GM23338 (cell line): ENCODE results near the gene ING5. TPM values are rescaled to one million over a fixed set of nuclear protein-coding genes. Genes with fewer than 3 reads are reported as not detected.
"Not testable (repeated sequence)": the region's sequence is repeated elsewhere in the genome, so short reads cannot be mapped to it uniquely, and the experiment has no call there.

Experiments used
- ATAC-seq: fragments of 200-7000 bp; cut with Tn5 transposase; 3 replicates; pipeline ENCODE4 v1.9.1; 2020
- DNase-seq: peaks from one replicate; pipeline ENCODE4 v3.0.0-alpha.2; 2015; ENCODE audit warnings: low spot score
- H2AFZ ChIP-seq: fragments of 200-600 bp; sonication (generic); 2 replicates; pipeline ENCODE4 v1.8.0; 2016; ENCODE audit warnings: antibody characterized with exemption, mild to moderate bottlenecking, moderate library complexity
- H3F3A ChIP-seq: fragments of 200-600 bp; sonication (generic); replicated peaks from 2 replicates; pipeline ENCODE4 v1.8.0; 2017; ENCODE audit warnings: antibody characterized with exemption, mixed run types, low read depth
- H3K27ac ChIP-seq: fragments of 200-600 bp; sonication (generic); 2 replicates; pipeline ENCODE4 v1.6.1; 2016; ENCODE audit warnings: low read depth
- H3K27me3 ChIP-seq: fragments of 200-600 bp; sonication (generic); 2 replicates; pipeline ENCODE4 v1.8.0; 2016; ENCODE audit warnings: mild to moderate bottlenecking, mixed run types, moderate library complexity; ENCODE audit not compliant: insufficient read depth
- H3K36me3 ChIP-seq: fragments of 200-600 bp; sonication (generic); 2 replicates; pipeline ENCODE4 v1.8.0; 2016; ENCODE audit warnings: mild to moderate bottlenecking; ENCODE audit not compliant: insufficient read depth
- H3K4me1 ChIP-seq: fragments of 200-600 bp; sonication (generic); 2 replicates; pipeline ENCODE4 v1.8.0; 2016; ENCODE audit warnings: mild to moderate bottlenecking, moderate library complexity; ENCODE audit not compliant: insufficient read depth
- H3K4me2 ChIP-seq: fragments of 200-600 bp; sonication (generic); 2 replicates; pipeline ENCODE4 v1.7.1; 2017; ENCODE audit warnings: mixed run types
- H3K4me3 ChIP-seq: fragments of 200-600 bp; sonication (generic); 2 replicates; pipeline ENCODE4 v1.6.1; 2016; ENCODE audit warnings: mixed run types
- H3K79me2 ChIP-seq: fragments of 200-600 bp; sonication (generic); replicated peaks from 2 replicates; pipeline ENCODE4 v1.8.0; 2017; ENCODE audit warnings: mild to moderate bottlenecking; ENCODE audit not compliant: insufficient read depth
- H3K9me2 ChIP-seq: fragments of 200-600 bp; sonication (generic); 2 replicates; pipeline ENCODE4 v1.8.0; 2017; ENCODE audit not compliant: insufficient read depth
- H4K20me1 ChIP-seq: fragments of 200-600 bp; sonication (generic); replicated peaks from 2 replicates; pipeline ENCODE4 v1.8.0; 2017; ENCODE audit warnings: mild to moderate bottlenecking; ENCODE audit not compliant: insufficient read depth
- H3K27ac Mint-ChIP-seq: 2 replicates; pipeline ENCODE4 v1.8.0; 2020; ENCODE audit warnings: inconsistent platforms, mild to moderate bottlenecking, moderate library complexity, mixed read lengths
- H3K27me3 Mint-ChIP-seq: 3 replicates; pipeline ENCODE4 v1.8.0; 2022; ENCODE audit warnings: low read depth, mild to moderate bottlenecking, moderate library complexity, mixed read lengths, inconsistent platforms; ENCODE audit not compliant: insufficient read depth, poor library complexity
- H3K36me3 Mint-ChIP-seq: 3 replicates; pipeline ENCODE4 v1.8.0; 2021; ENCODE audit warnings: low read depth, mild to moderate bottlenecking, inconsistent platforms, moderate library complexity, mixed read lengths
- H3K4me1 Mint-ChIP-seq: 3 replicates; pipeline ENCODE4 v1.8.0; 2020; ENCODE audit warnings: mild to moderate bottlenecking, inconsistent platforms, mixed read lengths
- H3K4me3 Mint-ChIP-seq: 3 replicates; pipeline ENCODE4 v1.8.0; 2021; ENCODE audit warnings: moderate library complexity, mild to moderate bottlenecking, inconsistent platforms, mixed read lengths
- H3K9me3 Mint-ChIP-seq: 3 replicates; pipeline ENCODE4 v1.8.0; 2020; ENCODE audit warnings: moderate library complexity, mild to moderate bottlenecking, inconsistent platforms, mixed read lengths
- CREB1 ChIP-seq: fragments of 250-450 bp; sonication (Bioruptor Pico); IDR thresholded peaks from 2 replicates; pipeline ENCODE4 v1.5.0; 2020; ENCODE audit warnings: low read depth, mild to moderate bottlenecking, moderate library complexity
- EZH2 ChIP-seq: fragments of 200-600 bp; sonication (generic); IDR thresholded peaks from one replicate; pipeline ENCODE4 v1.8.0; 2017; ENCODE audit warnings: antibody characterized with exemption, mild to moderate bottlenecking, low read depth; ENCODE audit not compliant: unreplicated experiment
- EZH2phosphoT487 ChIP-seq: fragments of 200-600 bp; sonication (generic); IDR thresholded peaks from one replicate; pipeline ENCODE4 v1.8.1; 2018; ENCODE audit warnings: antibody characterized with exemption; ENCODE audit not compliant: unreplicated experiment
- JUNB ChIP-seq: IDR thresholded peaks from one replicate; pipeline ENCODE4 v1.6.1; 2016; ENCODE audit warnings: antibody characterized with exemption; ENCODE audit not compliant: unreplicated experiment
- NANOG ChIP-seq: IDR thresholded peaks from 2 replicates; pipeline ENCODE4 v1.6.1; 2016; ENCODE audit warnings: antibody characterized with exemption, borderline replicate concordance
- POLR2AphosphoS5 ChIP-seq: IDR thresholded peaks from 2 replicates; pipeline ENCODE4 v1.6.1; 2016; ENCODE audit warnings: antibody characterized with exemption, low read depth
- STAT1 ChIP-seq: IDR thresholded peaks from one replicate; pipeline ENCODE4 v1.6.1; 2016; ENCODE audit warnings: antibody characterized with exemption; ENCODE audit not compliant: unreplicated experiment
- ZNF331 ChIP-seq: fragments of 250-450 bp; sonication (Bioruptor Pico); IDR thresholded peaks from 2 replicates; pipeline ENCODE4 v1.5.0; 2020; ENCODE audit warnings: low read depth, mild to moderate bottlenecking, moderate library complexity
- polyA plus RNA-seq: library from polyadenylated mRNA; unstranded; fragments of >200 nt; fragmentation: Nextera tagmentation; extraction: Ambion mirVana; gene quantifications from 2 replicates; pipeline ENCODE4 v1.2.1, GENCODE V29; 2016
- total RNA-seq: library from RNA; depleted of rRNA; stranded (reverse); fragments of >200 nt; shearing (Covaris generic); gene quantifications from 2 replicates; pipeline ENCODE4 v1.2.3, GENCODE V29; 2014
- TF ChIP-seq, protein P1 (sequence below), 2 experiments: fragments of 200-600 bp in 1 of 2; sonication (generic) in 1 of 2; conservative IDR thresholded peaks; 2 replicates each; pipeline versions ENCODE4 v1.5.1 to v1.6.1; 2016 to 2017; ENCODE audit warnings: antibody characterized with exemption in 2 of 2, low read depth in 2 of 2, mild to moderate bottlenecking in 2 of 2, moderate library complexity in 1 of 2
- TF ChIP-seq, protein P2 (sequence below): fragments of 250-450 bp; sonication (Bioruptor Pico); IDR thresholded peaks from 2 replicates; pipeline ENCODE4 v1.5.0; 2020; ENCODE audit warnings: mild to moderate bottlenecking, moderate library complexity

Gene ING5
- total and polyA plus RNA-seq, 2 experiments from 2014 or later, result 25.7 to 42.5 TPM

GRCh38 chr2:241742320-241742939, 40.6 kb downstream of the ING5 start:
- Histone ChIP-seq H3F3A (no peaks in the 10 kb centered on the region), H3K27ac (no peak overlapping the region), H3K79me2 (no peaks in the 10 kb centered on the region), H3K4me1 (no peaks in the 10 kb centered on the region), H3K9me2 (no peaks in the 10 kb centered on the region), H4K20me1 (no peaks in the 10 kb centered on the region), H2AFZ (no peak overlapping the region), H3K27me3 (no peaks in the 10 kb centered on the region), H3K4me2 (no peak overlapping the region), H3K36me3 (no peaks in the 10 kb centered on the region), H3K4me3 (no peak overlapping the region)
- peaks cover 23% of the 10 kb centered on the region for H3K36me3 Mint-ChIP-seq
- no peaks in the 10 kb centered on the region for H3K9me3 Mint-ChIP-seq
- peaks cover 7% of the 10 kb centered on the region for H3K27me3 Mint-ChIP-seq
- no peak for DNase-seq
- ATAC-seq, result no peak
- H3K4me3 Mint-ChIP-seq, result no peak overlapping the region
- no peak overlapping the region for H3K27ac Mint-ChIP-seq
- TF ChIP-seq ZNF331 (CRISPR knock-in tag) (no peak), POLR2AphosphoS5 (no peak)
- H3K4me1 Mint-ChIP-seq, result no peaks in the 10 kb centered on the region

DNA sequence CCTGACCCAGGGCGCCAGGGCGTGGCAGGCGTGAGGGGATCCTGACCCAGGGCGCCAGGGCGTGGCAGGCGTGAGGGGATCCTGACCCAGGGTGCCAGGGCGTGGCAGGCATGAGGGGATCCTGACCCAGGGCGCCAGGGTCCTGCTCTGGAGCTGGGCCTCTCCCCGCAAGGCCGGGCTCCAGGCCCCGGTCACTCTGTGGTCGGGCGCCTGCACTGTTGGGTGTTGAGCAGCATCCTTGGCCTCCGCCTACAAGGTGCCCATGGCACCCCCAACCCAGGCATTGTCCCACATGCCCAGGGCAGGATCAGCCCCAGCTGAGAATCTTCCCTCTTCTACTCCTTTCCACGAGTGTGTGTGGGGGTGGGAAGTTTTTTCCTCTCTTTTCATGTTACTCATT, 41.2 kb downstream of the ING5 start:
- not testable (repeated sequence) for H3K27me3 ChIP-seq, H3K36me3 ChIP-seq, H3K4me3 Mint-ChIP-seq, H3K4me3 ChIP-seq, H2AFZ ChIP-seq, DNase-seq, H3K9me2 ChIP-seq, H3K79me2 ChIP-seq, H3K27ac ChIP-seq, H4K20me1 ChIP-seq, H3K9me3 Mint-ChIP-seq, ATAC-seq, H3F3A ChIP-seq, H3K4me1 ChIP-seq, H3K4me1 Mint-ChIP-seq, H3K27ac Mint-ChIP-seq, H3K27me3 Mint-ChIP-seq, H3K4me2 ChIP-seq
- peaks cover 23% of the 10 kb centered on the region for H3K36me3 Mint-ChIP-seq

DNA sequence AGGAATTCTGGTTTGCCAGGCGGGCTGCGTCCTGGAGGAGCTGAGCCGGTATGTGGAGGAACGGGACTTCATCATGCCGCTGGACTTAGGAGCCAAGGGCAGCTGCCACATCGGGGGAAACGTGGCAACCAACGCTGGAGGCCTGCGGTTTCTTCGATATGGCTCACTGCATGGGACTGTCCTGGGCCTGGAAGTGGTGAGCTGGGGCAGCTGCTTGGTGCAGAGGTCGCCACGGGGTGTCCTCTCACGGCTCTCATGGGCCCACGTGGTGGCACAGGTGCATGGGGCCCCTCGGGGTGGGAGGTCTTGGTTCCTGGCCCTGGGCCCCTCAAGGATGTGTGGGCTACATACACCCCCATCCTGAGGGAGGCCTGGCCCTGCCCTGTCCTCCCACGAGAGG, 41.8 kb downstream of the ING5 start:
- no peak overlapping the region for H3K4me3 ChIP-seq
- DNase-seq, result no peak
- no peak overlapping the region for H3K27ac ChIP-seq
- H3K4me1 Mint-ChIP-seq, result no peaks in the 10 kb centered on the region
- H4K20me1 ChIP-seq, result no peaks in the 10 kb centered on the region
- no peak overlapping the region for H3K27ac Mint-ChIP-seq
- no peaks in the 10 kb centered on the region for H3F3A ChIP-seq
- no peak overlapping the region for H3K4me2 ChIP-seq
- no peak overlapping the region for H3K4me3 Mint-ChIP-seq
- no peak for ATAC-seq
- H3K36me3 Mint-ChIP-seq, result peaks cover 23% of the 10 kb centered on the region
- H3K36me3 ChIP-seq, result no peaks in the 10 kb centered on the region
- H3K27me3 ChIP-seq, result no peaks in the 10 kb centered on the region
- no peaks in the 10 kb centered on the region for H3K79me2 ChIP-seq
- no peak overlapping the region for H2AFZ ChIP-seq
- no peaks in the 10 kb centered on the region for H3K9me3 Mint-ChIP-seq
- H3K4me1 ChIP-seq, result no peaks in the 10 kb centered on the region
- peaks cover 6% of the 10 kb centered on the region for H3K27me3 Mint-ChIP-seq
- no peaks in the 10 kb centered on the region for H3K9me2 ChIP-seq
- TF ChIP-seq EZH2phosphoT487, result no peak
- TF ChIP-seq CREB1 (CRISPR knock-in tag), result no peak
- TF ChIP-seq, protein P1, sequence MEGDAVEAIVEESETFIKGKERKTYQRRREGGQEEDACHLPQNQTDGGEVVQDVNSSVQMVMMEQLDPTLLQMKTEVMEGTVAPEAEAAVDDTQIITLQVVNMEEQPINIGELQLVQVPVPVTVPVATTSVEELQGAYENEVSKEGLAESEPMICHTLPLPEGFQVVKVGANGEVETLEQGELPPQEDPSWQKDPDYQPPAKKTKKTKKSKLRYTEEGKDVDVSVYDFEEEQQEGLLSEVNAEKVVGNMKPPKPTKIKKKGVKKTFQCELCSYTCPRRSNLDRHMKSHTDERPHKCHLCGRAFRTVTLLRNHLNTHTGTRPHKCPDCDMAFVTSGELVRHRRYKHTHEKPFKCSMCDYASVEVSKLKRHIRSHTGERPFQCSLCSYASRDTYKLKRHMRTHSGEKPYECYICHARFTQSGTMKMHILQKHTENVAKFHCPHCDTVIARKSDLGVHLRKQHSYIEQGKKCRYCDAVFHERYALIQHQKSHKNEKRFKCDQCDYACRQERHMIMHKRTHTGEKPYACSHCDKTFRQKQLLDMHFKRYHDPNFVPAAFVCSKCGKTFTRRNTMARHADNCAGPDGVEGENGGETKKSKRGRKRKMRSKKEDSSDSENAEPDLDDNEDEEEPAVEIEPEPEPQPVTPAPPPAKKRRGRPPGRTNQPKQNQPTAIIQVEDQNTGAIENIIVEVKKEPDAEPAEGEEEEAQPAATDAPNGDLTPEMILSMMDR (conservative IDR thresholded peaks at IDR 0.05; ENCODE audit: low read depth in 2 of 2), result no peak
- TF ChIP-seq ZNF331 (CRISPR knock-in tag), result no peak
- TF ChIP-seq NANOG, result no peak
- TF ChIP-seq JUNB, result no peak
- TF ChIP-seq EZH2, result no peak
- TF ChIP-seq, protein P2, sequence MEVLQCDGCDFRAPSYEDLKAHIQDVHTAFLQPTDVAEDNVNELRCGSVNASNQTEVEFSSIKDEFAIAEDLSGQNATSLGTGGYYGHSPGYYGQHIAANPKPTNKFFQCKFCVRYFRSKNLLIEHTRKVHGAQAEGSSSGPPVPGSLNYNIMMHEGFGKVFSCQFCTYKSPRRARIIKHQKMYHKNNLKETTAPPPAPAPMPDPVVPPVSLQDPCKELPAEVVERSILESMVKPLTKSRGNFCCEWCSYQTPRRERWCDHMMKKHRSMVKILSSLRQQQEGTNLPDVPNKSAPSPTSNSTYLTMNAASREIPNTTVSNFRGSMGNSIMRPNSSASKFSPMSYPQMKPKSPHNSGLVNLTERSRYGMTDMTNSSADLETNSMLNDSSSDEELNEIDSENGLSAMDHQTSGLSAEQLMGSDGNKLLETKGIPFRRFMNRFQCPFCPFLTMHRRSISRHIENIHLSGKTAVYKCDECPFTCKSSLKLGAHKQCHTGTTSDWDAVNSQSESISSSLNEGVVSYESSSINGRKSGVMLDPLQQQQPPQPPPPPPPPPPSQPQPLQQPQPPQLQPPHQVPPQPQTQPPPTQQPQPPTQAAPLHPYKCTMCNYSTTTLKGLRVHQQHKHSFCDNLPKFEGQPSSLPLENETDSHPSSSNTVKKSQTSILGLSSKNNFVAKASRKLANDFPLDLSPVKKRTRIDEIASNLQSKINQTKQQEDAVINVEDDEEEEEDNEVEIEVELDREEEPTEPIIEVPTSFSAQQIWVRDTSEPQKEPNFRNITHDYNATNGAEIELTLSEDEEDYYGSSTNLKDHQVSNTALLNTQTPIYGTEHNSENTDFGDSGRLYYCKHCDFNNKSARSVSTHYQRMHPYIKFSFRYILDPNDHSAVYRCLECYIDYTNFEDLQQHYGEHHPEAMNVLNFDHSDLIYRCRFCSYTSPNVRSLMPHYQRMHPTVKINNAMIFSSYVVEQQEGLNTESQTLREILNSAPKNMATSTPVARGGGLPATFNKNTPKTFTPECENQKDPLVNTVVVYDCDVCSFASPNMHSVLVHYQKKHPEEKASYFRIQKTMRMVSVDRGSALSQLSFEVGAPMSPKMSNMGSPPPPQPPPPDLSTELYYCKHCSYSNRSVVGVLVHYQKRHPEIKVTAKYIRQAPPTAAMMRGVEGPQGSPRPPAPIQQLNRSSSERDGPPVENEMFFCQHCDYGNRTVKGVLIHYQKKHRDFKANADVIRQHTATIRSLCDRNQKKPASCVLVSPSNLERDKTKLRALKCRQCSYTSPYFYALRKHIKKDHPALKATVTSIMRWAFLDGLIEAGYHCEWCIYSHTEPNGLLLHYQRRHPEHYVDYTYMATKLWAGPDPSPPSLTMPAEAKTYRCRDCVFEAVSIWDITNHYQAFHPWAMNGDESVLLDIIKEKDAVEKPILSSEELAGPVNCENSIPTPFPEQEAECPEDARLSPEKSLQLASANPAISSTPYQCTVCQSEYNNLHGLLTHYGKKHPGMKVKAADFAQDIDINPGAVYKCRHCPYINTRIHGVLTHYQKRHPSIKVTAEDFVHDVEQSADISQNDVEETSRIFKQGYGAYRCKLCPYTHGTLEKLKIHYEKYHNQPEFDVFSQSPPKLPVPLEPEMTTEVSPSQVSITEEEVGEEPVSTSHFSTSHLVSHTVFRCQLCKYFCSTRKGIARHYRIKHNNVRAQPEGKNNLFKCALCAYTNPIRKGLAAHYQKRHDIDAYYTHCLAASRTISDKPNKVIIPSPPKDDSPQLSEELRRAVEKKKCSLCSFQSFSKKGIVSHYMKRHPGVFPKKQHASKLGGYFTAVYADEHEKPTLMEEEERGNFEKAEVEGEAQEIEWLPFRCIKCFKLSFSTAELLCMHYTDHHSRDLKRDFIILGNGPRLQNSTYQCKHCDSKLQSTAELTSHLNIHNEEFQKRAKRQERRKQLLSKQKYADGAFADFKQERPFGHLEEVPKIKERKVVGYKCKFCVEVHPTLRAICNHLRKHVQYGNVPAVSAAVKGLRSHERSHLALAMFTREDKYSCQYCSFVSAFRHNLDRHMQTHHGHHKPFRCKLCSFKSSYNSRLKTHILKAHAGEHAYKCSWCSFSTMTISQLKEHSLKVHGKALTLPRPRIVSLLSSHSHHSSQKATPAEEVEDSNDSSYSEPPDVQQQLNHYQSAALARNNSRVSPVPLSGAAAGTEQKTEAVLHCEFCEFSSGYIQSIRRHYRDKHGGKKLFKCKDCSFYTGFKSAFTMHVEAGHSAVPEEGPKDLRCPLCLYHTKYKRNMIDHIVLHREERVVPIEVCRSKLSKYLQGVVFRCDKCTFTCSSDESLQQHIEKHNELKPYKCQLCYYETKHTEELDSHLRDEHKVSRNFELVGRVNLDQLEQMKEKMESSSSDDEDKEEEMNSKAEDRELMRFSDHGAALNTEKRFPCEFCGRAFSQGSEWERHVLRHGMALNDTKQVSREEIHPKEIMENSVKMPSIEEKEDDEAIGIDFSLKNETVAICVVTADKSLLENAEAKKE (CRISPR knock-in tag), result no peak
- TF ChIP-seq STAT1, result no peak
